ENCODE measurements around the gene CORO7. TPM values are rescaled to one million over a fixed set of nuclear protein-coding genes. Genes with fewer than 3 reads are reported as not detected.

CORO7 gene
- polyA plus RNA-seq, 1 of the 3 experiments (the other 2 are of a cell fraction), result 25.8 TPM

- Histone ChIP-seq H3K27me3 (ENCODE audit: insufficient read depth) (no peaks in the 10 kb centered on the region), H3K9ac (no peak overlapping the region), H3K9me3 (no peaks in the 10 kb centered on the region), H3K4me1 (ENCODE audit: control insufficient read depth in 1 of 2, insufficient read depth in 2 of 2, low read depth in 1 of 2, low read length in 1 of 2) (peaks cover 9 to 13% of the 10 kb centered on the region in 2 experiments; a peak in 3 of 4 replicates), H3K79me2 (ENCODE audit: insufficient read depth) (peaks cover 45% of the 10 kb centered on the region), H3F3A (replicated peaks; ENCODE audit: insufficient read depth) (peaks cover 15% of the 10 kb centered on the region), H3K27ac (ENCODE audit: low read depth in 2 of 2, low read length in 1 of 2) (no peak overlapping the region), H3K36me3 (replicated peaks in 1 of 2; ENCODE audit: control insufficient read depth in 1 of 2, insufficient read depth in 2 of 2, low read length in 1 of 2) (peaks cover 3 to 37% of the 10 kb centered on the region in 2 experiments), H2AFZ (ENCODE audit: low read depth) (no peak overlapping the region), H3K9me2 (no peaks in the 10 kb centered on the region), H4K20me1 (ENCODE audit: insufficient read depth) (peaks cover 34% of the 10 kb centered on the region), H3K4me3 (ENCODE audit: low read depth in 2 of 2, low read length in 1 of 2) (no peak overlapping the region), H3K4me2 (no peak overlapping the region)
- WGBS (ENCODE audit: low lambda C conversion rate), result 100% methylated on average over 4 of the region's 9 CpGs
- ChIA-PET POLR2A (no interaction called here), CTCF (interaction anchor here (1.8 to 14.9 kb wide), 10 partner anchors 7 to 351 kb away, joined by 5 to 281 read pairs (median 12); no protein-coding TSS in a partner anchor)
- DNase-seq, result no peak
- TF ChIP-seq TCF12 (IDR thresholded peaks at IDR 0.05), result no peak
- no peak for TF ChIP-seq NFIC (IDR thresholded peaks at IDR 0.05; ENCODE audit: borderline replicate concordance)
- no peak for TF ChIP-seq RFX5 (IDR thresholded peaks at IDR 0.05; ENCODE audit: low read length)
- TF ChIP-seq REST (IDR thresholded peaks at IDR 0.05; ENCODE audit: low read depth, low read length), result no peak
- TF ChIP-seq GATA2 (CRISPR knock-in tag; IDR thresholded peaks at IDR 0.05), result no peak
- no peak for TF ChIP-seq FOXM1 (IDR thresholded peaks at IDR 0.05; ENCODE audit: low read depth)
- no peak for TF ChIP-seq JUND (IDR thresholded peaks at IDR 0.05)
- TF ChIP-seq MXI1 (IDR thresholded peaks at IDR 0.05; ENCODE audit: low read depth, low read length), result no peak
- no peak for TF ChIP-seq GABPA (IDR thresholded peaks at IDR 0.05; ENCODE audit: low read depth)
- TF ChIP-seq EP300 (IDR thresholded peaks at IDR 0.05; ENCODE audit: borderline replicate concordance in 1 of 2, low read depth in 1 of 2, low read length in 1 of 2), result no peak
- TF ChIP-seq SIN3A (IDR thresholded peaks at IDR 0.05; ENCODE audit: borderline replicate concordance, low read depth, low read length), result no peak
- TF ChIP-seq POLR2AphosphoS5 (IDR thresholded peaks at IDR 0.05; ENCODE audit: low read depth, low read length), result no peak
- TF ChIP-seq NRF1 (IDR thresholded peaks at IDR 0.05; ENCODE audit: low read depth, low read length), result no peak
- no peak for TF ChIP-seq RXRA (IDR thresholded peaks at IDR 0.05; ENCODE audit: borderline replicate concordance, low read depth)
- no peak for TF ChIP-seq ZBTB33 (IDR thresholded peaks at IDR 0.05; ENCODE audit: borderline replicate concordance, low read depth)
- TF ChIP-seq USF1 (IDR thresholded peaks at IDR 0.05; ENCODE audit: borderline replicate concordance, low read depth), result no peak
- no peak for TF ChIP-seq CHD2 (IDR thresholded peaks at IDR 0.05; ENCODE audit: low read length, partially characterized antibody)
- TF ChIP-seq YY1 (IDR thresholded peaks at IDR 0.05; ENCODE audit: low read depth), result no peak
- TF ChIP-seq EZH2phosphoT487 (IDR thresholded peaks at IDR 0.05; ENCODE audit: borderline replicate concordance, low read depth), result no peak
- TF ChIP-seq FOXJ3 (CRISPR knock-in tag; IDR thresholded peaks at IDR 0.05), result no peak
Measured at GRCh38 chr16:4333308-4333638, 83.1 kb downstream of the CORO7 start.

Data from SK-N-SH (cell line).